OCI-M1 (cell line): ENCODE results near the gene SMIM38.

Experiments
- DNase-seq: peaks from one replicate; lab custom pipeline; 2025; lab: John Stamatoyannopoulos, UW

SMIM38 gene

DNA sequence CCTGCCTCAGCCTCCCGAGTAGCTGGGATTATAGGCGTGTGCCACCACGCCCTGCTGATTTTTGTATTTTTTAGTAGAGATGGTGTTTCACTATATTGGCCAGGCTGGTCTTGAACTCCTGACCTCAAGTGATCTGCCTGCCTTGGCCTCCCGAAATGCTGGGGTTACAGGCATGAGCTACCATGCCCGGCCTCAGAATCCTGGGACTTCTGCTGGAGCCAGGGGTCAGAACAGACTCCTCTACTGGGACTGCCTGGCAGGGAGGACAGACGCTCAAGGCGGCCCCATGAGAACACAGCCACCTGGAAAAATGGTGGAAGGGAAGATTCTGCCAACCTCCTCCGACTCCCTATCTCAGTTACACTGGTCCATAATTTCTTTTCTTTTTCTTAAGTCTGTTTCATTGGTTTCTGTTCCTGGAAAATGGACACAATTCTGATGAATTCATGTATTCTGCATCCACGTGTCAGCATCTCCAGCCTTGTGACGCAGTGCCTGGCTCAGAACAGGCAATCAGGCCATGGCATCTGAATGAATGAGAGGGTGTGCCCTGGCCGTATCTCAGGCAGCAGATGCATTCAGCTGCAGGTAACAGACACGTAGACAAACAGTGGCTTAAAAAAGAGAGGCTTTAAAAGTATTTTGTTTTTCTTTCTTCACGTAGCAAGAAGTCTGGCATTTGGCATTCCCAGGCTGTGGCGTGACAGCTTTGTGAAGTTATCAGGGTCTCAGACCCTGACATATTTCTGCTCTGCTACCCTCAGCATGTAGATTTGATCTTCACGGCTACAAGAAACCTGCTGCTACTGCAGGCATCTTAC lies 4.8 kb downstream of the SMIM38 start:
- peak; percentile 74 for DNase-seq

DNA sequence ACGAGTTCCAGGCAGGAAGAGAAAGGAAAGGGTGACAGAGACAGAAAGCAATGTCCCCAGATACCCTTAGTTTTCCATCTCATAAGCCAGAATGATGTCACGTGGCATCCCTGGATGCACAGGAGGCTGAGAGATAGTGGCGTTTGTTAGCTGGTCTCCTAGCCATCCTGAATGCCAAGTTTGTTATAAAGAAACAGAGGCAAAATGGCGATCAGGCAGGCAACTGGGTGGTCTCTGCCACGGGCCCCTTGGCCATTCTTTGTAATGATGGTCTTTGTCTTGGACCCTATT lies 5.3 kb downstream of the SMIM38 start:
- no peak for DNase-seq

DNA sequence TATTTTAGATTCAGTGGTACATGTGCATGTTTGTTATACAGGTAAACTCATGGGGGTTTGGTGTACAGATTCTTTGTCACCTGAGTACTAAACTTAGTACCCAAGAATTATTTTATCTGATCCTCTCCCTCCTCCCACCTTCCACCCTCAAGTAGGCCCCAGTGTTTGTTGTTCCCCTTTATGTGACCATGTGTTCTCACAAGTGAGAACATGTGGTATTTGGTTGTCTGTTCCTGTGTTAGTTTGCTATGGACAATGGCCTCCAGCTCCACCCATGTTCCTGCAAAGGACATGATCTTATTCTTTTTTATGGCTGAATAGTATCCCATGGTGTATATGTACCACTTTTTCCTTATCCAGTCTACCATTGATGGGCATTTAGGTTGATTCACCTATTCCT lies 6.8 kb downstream of the SMIM38 start:
- no peak for DNase-seq

DNA sequence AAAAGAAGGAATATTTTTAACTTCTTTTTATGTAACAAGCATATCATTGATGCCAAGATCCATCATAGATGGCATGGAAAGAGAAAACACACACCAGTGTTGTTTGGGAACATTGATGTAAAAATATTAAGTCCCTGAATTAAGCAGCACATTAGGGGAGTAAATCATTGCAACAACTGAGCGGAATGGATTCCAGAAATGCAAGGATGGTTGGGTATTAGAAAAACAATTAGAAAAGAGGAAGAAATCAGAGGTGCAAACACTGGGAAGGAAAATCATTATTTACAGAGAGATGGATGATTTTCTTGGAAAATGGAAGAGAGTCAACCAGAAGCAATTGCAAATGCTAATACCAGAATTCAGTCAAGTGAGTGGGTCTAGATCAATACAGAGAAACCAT lies 8.1 kb downstream of the SMIM38 start:
- no peak for DNase-seq

DNA sequence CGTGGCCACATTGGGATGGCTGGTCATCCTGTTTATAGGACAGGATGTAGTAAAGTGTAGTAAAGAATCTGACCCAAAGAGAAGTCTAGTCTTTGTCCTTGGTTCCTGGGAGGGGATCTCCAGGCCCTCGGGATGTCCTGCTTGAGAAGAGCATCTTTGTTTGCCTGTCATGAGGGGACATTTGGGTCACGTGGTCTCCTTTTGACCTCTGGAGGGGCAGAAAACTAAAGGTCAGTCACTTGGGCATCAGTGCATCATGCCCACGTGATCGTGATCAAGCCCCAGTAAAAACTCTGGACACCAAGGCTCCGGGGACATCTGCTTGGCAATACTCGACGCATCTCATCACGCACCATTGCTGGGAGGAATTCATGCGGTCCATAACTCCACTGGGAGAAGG lies 9.1 kb downstream of the SMIM38 start:
- no peak for DNase-seq

DNA sequence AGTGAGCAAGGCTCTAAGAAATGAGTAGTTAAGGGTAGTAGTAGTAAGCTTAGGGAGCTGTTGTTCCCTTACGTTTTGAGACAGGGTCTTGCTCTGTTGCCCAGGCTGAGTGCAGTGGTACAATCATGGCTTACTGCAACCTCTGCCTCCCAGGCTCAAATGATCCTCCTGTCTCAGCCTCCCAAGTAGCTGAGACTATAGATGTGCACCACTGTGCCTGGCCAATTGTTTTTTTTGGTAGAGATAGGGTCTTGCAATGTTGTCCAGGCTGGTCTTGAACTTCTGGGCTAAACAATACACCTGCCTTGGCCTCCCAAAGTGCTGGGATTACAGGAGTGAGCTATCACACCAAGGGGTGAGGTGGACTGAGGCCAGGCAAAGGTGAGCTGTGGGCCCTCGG lies 10.0 kb downstream of the SMIM38 start:
- no peak for DNase-seq

DNA sequence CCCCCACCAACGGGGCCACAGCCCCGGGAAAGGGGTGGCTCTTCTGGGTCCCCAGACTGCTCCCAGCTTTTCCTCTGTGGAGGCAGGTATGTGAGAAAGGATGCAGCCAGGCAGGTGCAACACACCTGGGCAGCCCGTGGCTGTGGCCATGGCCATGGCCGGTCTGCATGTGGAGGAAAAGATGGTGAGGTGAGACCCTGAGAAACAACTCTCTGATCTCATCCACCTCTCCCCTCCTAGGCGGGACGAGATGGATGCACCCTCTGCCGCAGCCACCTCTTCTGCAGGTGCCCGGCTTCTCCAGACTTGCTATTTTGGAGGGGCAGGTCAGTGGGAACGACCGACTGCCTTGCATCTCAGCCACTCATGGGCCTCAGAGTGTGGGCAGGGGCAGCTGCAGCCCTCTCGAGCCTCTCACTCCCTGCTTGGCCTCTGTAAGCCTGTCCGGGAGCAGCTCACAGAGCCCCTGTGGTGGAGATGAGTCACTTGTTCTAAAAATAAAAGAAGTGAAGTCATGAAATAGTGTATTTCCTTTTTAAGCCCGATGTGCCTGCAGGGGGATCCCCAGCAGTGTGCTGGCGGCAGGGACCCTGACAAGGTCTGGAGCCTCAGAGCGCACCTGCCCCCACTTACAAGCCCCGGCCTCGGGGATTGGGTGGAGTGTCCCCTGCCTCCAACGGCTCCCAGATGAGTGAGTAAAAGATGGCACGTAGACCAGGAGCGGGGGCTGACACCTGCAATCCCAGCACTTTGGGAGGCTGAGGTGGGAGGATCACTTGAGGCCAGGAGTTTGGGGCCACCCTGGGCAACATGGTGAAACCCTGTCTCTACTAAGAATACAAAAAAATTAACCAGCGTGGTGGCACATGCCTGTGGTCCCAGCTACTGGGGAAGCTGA lies 10.7 kb downstream of the SMIM38 start:
- DNase-seq = peak; percentile 91

DNA sequence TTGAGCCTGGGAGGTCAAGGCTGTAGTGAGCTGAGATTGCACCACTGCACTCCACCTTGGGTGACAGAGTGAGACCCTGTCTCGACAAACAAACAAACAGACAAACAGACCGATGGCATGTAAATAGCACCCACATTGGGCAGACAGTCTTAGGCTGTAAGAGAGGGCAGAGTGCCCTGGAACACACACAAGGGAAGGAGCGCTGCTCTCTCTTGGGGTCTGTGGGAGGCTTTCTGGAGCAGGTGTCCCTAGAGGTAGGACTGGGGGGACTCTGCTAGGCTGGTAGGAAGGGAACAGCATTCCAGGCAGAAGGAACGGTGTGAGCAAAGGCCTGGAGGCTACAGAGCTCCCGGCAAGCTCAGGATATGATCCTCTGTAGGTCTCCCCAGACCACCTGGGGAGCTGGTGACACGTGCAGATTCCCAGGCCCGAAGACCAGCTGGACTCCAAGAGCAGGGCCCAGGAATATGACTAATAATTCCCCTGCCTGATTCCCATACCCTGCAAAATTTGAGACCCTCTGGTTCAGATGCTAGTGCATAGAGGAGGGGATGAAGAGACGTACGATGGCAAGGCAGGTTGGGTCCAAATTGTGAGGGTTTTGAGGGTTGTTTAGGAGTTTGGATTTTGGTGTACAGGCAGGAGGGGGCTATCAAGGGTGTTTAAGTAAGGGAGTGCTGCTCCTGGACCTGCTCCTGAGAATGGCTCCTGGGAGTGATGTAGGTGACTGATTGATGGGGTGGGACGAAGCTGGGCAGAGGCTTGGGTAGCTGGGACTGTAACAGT lies 11.6 kb downstream of the SMIM38 start:
- DNase-seq = no peak

DNA sequence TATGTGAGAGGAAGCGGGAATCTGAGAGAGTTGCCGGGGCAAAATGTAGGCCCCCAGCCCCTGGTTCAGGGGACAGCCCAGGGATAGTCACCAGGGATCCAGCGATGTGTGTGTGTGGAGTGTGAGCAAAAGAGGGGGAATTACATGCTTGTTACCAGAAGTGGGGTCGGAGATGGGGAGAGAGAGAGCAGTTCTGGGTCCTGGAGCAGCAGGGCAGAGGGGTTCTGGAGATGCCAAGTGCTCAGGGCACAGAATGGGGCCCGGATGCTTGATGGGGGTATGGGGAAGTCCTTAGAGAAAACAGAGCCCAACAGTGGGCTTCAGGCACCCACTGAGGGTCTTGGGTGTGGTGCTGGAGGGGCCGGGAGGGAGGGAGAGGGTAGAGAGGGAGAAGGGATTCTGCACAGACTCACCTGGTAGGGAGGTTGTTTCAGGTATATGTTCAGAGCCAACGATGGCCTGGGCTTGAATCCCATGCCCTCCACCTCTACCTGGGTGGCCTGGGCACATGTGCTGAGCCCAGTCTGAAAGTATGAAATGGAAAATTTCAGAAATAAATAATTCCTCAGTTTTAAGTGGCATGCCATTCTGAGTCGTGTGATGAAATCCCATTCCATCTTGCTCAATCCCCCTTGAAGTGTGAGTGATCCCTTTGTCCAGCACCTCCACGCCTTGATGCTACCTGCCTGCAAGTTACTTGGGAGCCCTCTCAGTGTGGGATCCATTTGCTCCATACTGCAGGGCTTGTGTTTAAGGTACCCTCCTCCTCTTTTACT lies 12.4 kb downstream of the SMIM38 start:
- no peak for DNase-seq

DNA sequence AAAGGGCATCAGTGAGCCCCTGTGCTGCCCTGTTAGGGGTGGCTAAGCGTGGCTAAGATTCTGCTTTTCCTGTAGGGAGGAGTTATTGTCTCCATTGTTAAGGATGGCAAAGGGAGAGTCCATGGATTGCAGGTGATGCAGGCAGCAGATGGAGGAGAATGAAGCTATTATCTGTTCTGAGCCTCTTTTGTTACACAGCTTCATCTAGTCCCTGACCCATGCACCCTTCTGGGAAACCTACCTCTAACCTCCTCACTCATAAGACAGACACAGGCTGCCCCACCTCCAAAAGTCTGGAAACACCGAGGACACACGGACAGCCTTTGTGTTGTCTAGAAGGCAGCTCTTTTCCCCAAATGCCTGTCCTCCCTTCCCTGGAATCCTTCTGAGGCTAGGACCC lies 13.7 kb downstream of the SMIM38 start:
- DNase-seq = no peak

DNA sequence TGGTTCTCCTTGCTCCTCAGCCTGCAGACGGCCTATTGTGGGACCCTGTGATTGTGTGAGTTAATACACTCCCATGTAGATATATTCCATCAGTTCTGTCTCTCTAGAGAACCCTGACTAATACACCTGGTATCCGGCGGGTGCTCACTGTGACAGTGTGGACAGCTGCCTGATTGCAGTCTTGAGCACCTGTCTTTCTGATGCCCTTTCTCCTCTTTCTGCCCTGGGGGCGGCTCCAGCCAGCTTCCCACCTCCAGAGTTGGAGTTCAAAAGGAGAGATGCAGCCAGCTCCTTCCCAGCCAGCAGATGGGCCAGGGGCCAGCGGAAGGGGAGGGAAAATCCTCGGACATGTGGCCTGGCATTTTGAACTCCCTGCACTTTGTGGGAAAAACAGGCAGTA lies 15.0 kb downstream of the SMIM38 start:
- DNase-seq = no peak

DNA sequence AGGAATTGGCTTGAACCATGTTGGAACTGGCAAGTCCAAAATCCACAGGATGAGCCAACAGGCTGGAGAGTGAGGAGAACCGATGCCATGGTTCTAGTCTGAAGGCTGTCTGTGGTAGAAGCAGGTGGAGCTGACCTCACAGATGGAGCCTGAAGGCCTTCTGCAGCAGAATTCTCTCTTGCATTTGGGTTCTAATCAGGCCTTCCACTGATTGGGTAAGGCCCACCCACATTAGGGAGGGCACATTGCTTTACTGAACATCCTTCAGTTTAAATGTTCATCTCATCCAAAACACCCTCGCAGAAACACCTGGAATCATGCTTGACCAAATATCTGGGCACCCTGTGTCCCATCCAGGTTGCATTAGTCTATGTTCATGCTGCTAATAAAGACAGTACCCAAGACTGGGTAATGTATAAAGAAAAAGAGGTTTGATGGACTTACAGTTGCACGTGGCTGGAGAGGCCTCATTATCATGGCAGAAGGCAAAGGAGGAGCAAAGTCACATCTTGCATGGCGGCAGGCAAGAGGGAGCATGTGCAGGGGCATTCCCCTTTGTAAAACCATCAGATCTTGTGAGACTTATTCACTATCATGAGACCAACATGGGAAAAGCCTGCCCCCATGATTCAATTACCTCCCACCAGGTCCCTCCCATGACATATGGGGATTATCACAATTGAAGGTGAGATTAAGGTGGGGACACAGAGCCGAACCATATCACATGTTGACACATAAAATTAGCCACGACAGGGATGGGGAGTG lies 15.9 kb downstream of the SMIM38 start:
- DNase-seq = no peak

DNA sequence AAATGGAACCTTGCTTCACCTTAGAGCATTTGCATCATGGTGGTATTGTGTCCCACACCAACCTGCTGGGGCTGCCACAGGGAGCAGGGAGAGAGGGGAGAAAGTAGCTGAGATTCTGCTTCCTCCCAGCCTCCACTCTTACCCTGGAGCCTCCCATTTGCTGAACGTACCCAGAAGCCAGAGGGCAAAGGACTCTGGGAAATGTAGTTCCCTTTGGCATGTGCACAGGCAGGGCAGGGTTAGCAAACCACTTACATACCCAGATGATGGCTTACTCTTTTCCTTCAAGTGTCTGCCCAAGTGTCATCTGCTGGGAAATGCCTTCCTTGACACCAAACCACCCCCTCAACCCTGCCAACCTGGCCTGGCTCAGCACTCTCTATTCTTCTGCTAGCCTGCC lies 16.9 kb downstream of the SMIM38 start:
- peak; percentile 48 for DNase-seq

DNA sequence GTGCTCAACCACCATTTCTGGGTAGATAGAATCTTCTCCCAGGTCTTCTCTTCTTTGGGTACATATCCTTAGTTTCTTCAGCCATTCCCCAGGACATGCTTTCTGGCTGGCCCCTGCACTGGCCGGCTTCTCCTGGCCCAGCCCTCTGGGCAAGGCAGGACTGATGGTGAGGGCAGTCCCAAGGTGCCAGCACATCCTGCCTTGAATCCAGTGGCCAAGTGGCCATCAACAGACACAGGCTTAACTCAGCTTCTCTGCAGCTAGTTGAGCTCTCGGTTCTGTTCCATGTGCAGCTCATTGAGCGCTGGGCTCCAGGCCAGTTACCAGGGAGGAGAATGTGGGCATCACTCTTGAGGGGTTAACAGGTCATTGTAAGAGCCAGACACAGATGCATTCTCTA lies 17.6 kb downstream of the SMIM38 start:
- DNase-seq = no peak

DNA sequence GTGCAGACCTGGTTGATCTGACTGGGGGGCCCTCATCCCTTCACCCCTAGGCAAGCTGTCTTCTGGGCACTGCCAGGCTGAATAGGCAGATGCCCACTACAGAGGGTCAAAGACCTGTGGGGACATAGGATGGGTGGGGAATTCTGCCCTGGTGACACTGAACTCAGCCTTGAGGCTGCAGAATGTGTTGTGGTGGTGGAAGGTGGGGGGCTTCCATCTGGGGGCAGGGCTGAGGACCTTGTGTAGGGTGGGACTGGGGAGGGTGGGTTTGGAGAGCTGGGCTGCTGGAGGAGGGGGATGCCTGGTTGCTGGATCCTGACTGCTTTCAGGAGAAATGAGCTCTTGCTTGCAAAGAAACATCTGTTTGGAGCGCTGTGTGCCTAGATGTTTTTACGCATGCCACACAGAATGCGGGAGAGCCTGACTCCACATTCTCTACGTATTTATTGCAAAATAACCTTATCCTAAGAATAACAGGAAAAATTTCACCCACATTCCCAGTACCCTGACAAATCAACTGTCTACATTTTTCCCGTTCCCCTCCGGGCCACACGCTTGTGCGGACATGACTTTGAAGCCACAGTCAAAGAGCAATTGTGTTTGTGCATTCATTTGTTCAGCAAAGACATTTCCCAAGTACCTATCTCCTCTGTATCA lies 18.3 kb downstream of the SMIM38 start:
- no peak for DNase-seq

DNA sequence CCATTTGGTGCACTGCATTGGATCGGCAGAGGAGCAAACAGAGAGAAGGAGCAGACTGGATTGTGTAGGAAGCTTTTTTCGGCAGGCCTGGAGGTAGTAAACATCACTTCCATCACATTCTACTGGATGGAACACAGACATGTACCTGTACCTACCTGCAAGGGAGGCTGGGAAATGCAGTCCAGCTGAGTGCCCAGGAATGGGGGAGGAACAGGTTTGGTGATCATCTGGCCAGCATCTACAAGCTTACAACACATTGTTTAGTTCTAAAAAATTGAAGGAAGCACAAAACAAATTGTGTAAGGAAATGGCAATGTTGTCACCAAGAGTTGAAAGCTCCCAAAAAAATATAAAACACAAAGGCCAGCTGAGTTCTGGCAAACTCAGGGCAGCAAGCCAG lies 19.1 kb downstream of the SMIM38 start:
- DNase-seq = no peak

DNA sequence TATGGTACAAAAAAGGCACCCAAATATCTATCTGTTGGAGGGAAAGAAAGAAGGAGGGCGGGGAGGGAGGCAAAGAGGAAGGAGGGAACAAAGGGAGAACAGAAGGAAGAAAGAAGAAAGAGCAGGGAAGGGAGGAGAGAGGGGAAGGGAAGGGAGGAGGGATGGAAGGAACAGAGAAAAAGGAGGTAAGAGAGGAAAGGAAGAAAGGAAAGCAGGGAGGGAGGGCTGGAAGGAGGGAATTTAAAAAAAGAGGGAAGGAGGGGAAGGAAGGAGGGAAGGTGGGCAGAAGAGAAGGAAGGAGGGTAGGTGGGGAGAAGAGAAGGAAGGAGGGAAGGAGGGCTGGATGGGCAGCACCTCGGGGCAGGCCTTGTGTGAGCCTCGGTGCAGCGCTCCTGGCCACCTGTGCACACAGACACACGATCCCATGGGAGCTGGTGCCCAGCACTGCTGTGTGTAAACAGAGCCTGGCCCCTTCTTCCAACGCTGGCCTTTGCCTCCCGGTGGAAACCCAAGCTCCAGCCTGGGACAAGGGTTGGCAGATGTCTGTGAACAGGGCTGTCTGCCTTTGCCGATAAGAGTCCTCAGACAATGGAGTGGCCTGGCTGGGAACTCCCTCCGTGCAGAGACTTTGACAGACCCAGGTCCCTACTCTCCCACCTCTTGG lies 23.2 kb downstream of the SMIM38 start:
- no peak for DNase-seq

DNA sequence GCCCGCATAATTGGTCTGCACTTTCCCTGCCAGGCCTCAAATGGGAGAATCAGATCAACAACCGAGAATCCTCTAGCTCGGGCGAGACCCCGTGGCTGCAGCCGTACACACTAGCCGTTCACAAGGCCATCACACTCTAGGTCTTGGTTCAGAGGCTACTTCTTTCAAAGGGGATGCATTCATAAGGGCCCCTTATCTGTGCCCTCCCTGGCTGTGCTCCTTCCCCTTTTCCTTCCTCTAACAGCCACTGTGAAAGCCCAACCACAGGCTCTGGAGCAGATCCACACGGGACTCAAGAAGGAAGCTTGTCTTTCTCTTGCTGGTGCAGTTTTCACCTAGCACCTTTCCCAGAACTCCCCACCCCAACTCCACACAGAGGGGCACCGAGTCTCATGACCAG lies 24.5 kb downstream of the SMIM38 start:
- peak; percentile 58 for DNase-seq

DNA sequence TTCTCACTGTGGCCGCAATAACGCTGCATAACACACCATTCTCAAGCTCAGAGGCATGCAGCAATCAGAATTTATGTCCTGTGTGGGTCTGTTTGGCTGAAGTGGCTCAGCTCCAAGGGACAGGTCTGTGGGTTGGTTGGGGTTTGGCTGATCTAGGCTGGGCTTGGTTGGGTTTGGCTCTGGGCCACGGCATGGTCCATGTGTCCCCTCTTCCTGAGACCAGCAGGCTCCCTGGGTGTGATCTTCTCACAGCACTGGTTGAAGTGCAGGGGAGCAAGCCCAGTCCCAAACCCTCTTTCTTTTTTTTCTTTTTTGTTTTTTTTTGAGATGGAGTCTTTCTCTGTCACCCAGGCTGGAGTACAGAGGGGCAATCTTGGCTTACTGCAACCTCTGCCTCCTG lies 25.0 kb downstream of the SMIM38 start:
- no peak for DNase-seq

DNA sequence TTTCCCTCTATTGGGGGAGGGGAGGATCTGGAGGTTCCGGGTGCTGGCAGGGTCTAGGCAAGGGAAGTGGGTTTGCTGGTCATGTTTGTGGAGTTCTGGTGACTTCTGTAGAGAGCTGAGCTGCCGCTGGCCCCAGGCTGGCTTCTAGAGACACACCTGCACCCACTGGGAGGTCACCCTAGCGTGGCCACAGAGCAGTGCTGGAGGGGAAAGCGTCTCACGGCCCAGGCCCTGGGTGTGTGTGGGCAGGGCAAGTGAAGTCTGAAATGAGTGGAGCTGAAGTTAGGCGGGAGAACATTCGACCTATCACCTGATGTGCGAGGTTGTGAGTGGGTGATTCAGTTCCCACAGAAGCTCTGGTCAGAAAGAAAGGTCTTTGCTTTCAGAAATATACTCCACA lies 27.9 kb downstream of the SMIM38 start:
- no peak for DNase-seq
